HCT116 (cell line): ENCODE data around the gene GPR108. TPM values are rescaled to one million over a fixed set of nuclear protein-coding genes. Genes with fewer than 3 reads are reported as not detected.

Experiments
- ATAC-seq: fragments of 200-7000 bp; cut with Tn5 transposase; 2 replicates; pipeline ENCODE4 v1.9.1; 2020; ENCODE audit warnings: mild to moderate bottlenecking, moderate library complexity
- Bru-seq: library from RNA; stranded (reverse); fragments of 400-500 nt; gene quantifications from one replicate; lab custom pipeline; 2021; lab: Mats Ljungman, UMichigan
- BruChase-seq, 2 experiments: library from RNA; stranded (reverse); fragments of 400-500 nt; gene quantifications; one replicate each; lab custom pipeline; 2021; lab: Mats Ljungman, UMichigan
- BruUV-seq: library from RNA; stranded (reverse); fragments of 400-500 nt; replicated peaks from 2 replicates; lab custom pipeline; 2021; lab: Mats Ljungman, UMichigan
- CTCF ChIA-PET: fragments of 300-600 bp; sonication (Branson Sonifier 250); formaldehyde crosslinking; loops from one replicate; lab custom pipeline; 2021; ENCODE audit warnings: antibody characterized with exemption; lab: Charles Lee
- POLR2A ChIA-PET: fragments of 300-600, 350-600 bp; sonication (Branson Sonifier 250); formaldehyde crosslinking; loops from one replicate; lab custom pipeline; 2021; ENCODE audit warnings: antibody characterized with exemption; lab: Charles Lee
- RAD21 ChIA-PET, 2 experiments: fragments of 300-600 bp; sonication (Branson Sonifier 250); formaldehyde crosslinking; loops; one replicate each; lab custom pipeline; 2023; ENCODE audit warnings: low total read pairs in 2 of 2; ENCODE audit not compliant: uncharacterized antibody in 2 of 2, unreplicated experiment in 2 of 2, low non-redundant PET in 1 of 2; lab: Charles Lee
- DNase-seq: peaks from one replicate; pipeline ENCODE4 v3.0.0-alpha.2; 2010; ENCODE audit warnings: low read depth, low spot score
- H2AFZ ChIP-seq: fragments of 200-600 bp; shearing (Covaris generic), sonication (generic); 2 replicates; pipeline ENCODE4 v1.6.1; 2017; ENCODE audit warnings: low read depth, mixed run types, mixed read lengths, antibody characterized with exemption, low read length; ENCODE audit not compliant: poor library complexity, severe bottlenecking
- H3K27ac ChIP-seq: 2 replicates; pipeline ENCODE4 v1.5.1; 2012; ENCODE audit warnings: low read depth, low read length
- H3K27me3 ChIP-seq: fragments of 200-600 bp; sonication (generic); 2 replicates; pipeline ENCODE4 v1.6.1; 2016; ENCODE audit warnings: mixed run types, low read length, mixed read lengths; ENCODE audit not compliant: insufficient read depth
- H3K36me3 ChIP-seq, 2 experiments: fragments of 200-500 bp in 1 of 2; fragments of 200-600 bp in 1 of 2; sonication (Bioruptor generic) in 1 of 2; sonication (generic) in 1 of 2; 2 replicates each; pipeline versions ENCODE4 v1.5.1 to v1.6.1; 2014 to 2016; ENCODE audit warnings: low read length in 2 of 2, inconsistent platforms in 1 of 2, mixed read lengths in 1 of 2, mixed run types in 1 of 2; ENCODE audit not compliant: insufficient read depth in 2 of 2, control insufficient read depth in 1 of 2
- H3K4me1 ChIP-seq, 2 experiments: fragments of 200-600 bp in 1 of 2; sonication (generic) in 1 of 2; 2 replicates each; pipeline versions ENCODE4 v1.5.1 to v1.6.1; 2012 to 2017; ENCODE audit warnings: low read length in 2 of 2, inconsistent platforms in 1 of 2, mild to moderate bottlenecking in 1 of 2, mixed read lengths in 1 of 2, mixed run types in 1 of 2, moderate library complexity in 1 of 2; ENCODE audit not compliant: insufficient read depth in 2 of 2, control insufficient read depth in 1 of 2
- H3K4me2 ChIP-seq: fragments of 200-600 bp; sonication (generic); 2 replicates; pipeline ENCODE4 v1.6.1; 2017; ENCODE audit warnings: mixed run types, low read length, mixed read lengths
- H3K4me3 ChIP-seq, 2 experiments: fragments of 200-600 bp in 1 of 2; sonication (generic) in 1 of 2; replicated peaks in 1 of 2; 2 replicates each; pipeline ENCODE4 v1.5.1; 2011 to 2016; ENCODE audit warnings: low read length in 2 of 2, control low read depth in 1 of 2, low read depth in 1 of 2, mild to moderate bottlenecking in 1 of 2, mixed read lengths in 1 of 2, mixed run types in 1 of 2
- H3K79me2 ChIP-seq: fragments of 200-600 bp; sonication (generic); 2 replicates; pipeline ENCODE4 v1.6.1; 2017; ENCODE audit warnings: mild to moderate bottlenecking, mixed run types, low read length, moderate library complexity, mixed read lengths; ENCODE audit not compliant: insufficient read depth
- H3K9ac ChIP-seq: fragments of 200-600 bp; sonication (generic); 2 replicates; pipeline ENCODE4 v1.6.1; 2016; ENCODE audit warnings: low read length, mixed read lengths
- H3K9me2 ChIP-seq: fragments of 200-600 bp; sonication (generic), shearing (Covaris generic); 2 replicates; pipeline ENCODE4 v1.6.1; 2017; ENCODE audit warnings: mixed run types, mild to moderate bottlenecking, moderate library complexity; ENCODE audit not compliant: insufficient read depth
- H3K9me3 ChIP-seq, 2 experiments: fragments of 200-500 bp in 1 of 2; fragments of 200-600 bp in 1 of 2; sonication (Bioruptor generic) in 1 of 2; sonication (generic) in 1 of 2; 2 replicates each; pipeline ENCODE4 v1.6.1; 2014 to 2017; ENCODE audit warnings: low read length in 2 of 2, mixed read lengths in 2 of 2, inconsistent platforms in 1 of 2, low read depth in 1 of 2, mild to moderate bottlenecking in 1 of 2, mixed run types in 1 of 2, moderate library complexity in 1 of 2; ENCODE audit not compliant: control insufficient read depth in 1 of 2, insufficient read depth in 1 of 2
- H4K20me1 ChIP-seq: fragments of 200-600 bp; sonication (generic), shearing (Covaris generic); 2 replicates; pipeline ENCODE4 v1.6.1; 2017; ENCODE audit warnings: mixed run types, mild to moderate bottlenecking, moderate library complexity; ENCODE audit not compliant: insufficient read depth
- EGR1 ChIP-seq: IDR thresholded peaks from 2 replicates; pipeline ENCODE4 v1.6.1; 2012; ENCODE audit warnings: low read depth
- ELF1 ChIP-seq: IDR thresholded peaks from 2 replicates; pipeline ENCODE4 v1.6.1; 2012; ENCODE audit warnings: low read depth, borderline replicate concordance
- EZH2phosphoT487 ChIP-seq: fragments of 200-600 bp; IDR thresholded peaks from 2 replicates; pipeline ENCODE4 v1.6.1; 2018; ENCODE audit warnings: antibody characterized with exemption, borderline replicate concordance
- FOSL1 ChIP-seq: IDR thresholded peaks from 2 replicates; pipeline ENCODE4 v1.6.1; 2012; ENCODE audit warnings: low read depth
- POLR2AphosphoS5 ChIP-seq: IDR thresholded peaks from 2 replicates; pipeline ENCODE4 v1.6.1; 2011; ENCODE audit warnings: mild to moderate bottlenecking, low read depth, low read length, moderate library complexity
- RAD21 ChIP-seq: IDR thresholded peaks from 2 replicates; pipeline ENCODE4 v1.6.1; 2012; ENCODE audit warnings: low read depth, mild to moderate bottlenecking
- REST ChIP-seq: IDR thresholded peaks from 2 replicates; pipeline ENCODE4 v1.6.1; 2012; ENCODE audit warnings: low read depth
- SRF ChIP-seq: IDR thresholded peaks from 2 replicates; pipeline ENCODE4 v1.6.1; 2012; ENCODE audit warnings: low read depth
- TCF7L2 ChIP-seq: IDR thresholded peaks from 2 replicates; pipeline ENCODE4 v1.7.0; 2011; ENCODE audit warnings: borderline replicate concordance, inconsistent platforms; ENCODE audit not compliant: insufficient read depth, insufficient read length; ENCODE audit errors: extremely low read depth
- YY1 ChIP-seq: IDR thresholded peaks from 2 replicates; pipeline ENCODE4 v1.6.1; 2011; ENCODE audit warnings: low read length, low read depth, moderate library complexity, mild to moderate bottlenecking; ENCODE audit not compliant: insufficient replicate concordance; ENCODE audit errors: extremely low read depth
- ZFX ChIP-seq: fragments of 450-650 bp; IDR thresholded peaks from 2 replicates; pipeline ENCODE4 v1.6.1; 2017
- ZNF274 ChIP-seq: fragments of 200-500 bp; sonication (Bioruptor generic); IDR thresholded peaks from 2 replicates; pipeline ENCODE4 v1.6.1; 2014; ENCODE audit warnings: mild to moderate bottlenecking, low read depth, low read length, inconsistent platforms
- intact Hi-C: fragments of 100-400 bp; cut with micrococcal nuclease; formaldehyde crosslinking; loops from 2 replicates; pipeline ENCODE4 v1.10.0; 2022
- long read RNA-seq: library from polyadenylated mRNA; unstranded; transcript quantifications from one replicate; pipeline ENCODE4 v2.0.0, GENCODE V29; 2021; ENCODE audit not compliant: unreplicated experiment
- polyA plus RNA-seq: library from polyadenylated mRNA; unstranded; fragments of >200 nt; gene quantifications from 2 replicates; pipeline ENCODE4 v1.2.1, GENCODE V29; 2012; ENCODE audit warnings: missing spikeins
- total RNA-seq: library from RNA; stranded (reverse); gene quantifications from one replicate; pipeline ENCODE4 v1.2.1, GENCODE V29; 2021; ENCODE audit not compliant: unreplicated experiment
- TF ChIP-seq, protein P1 (sequence below): IDR thresholded peaks from 2 replicates; pipeline ENCODE4 v1.6.1; 2012

The GPR108 gene
- 75.0 TPM for total RNA-seq
- 89.6 and 104 TPM in 2 replicates for polyA plus RNA-seq
- percentile 59 among the genes with signal in this experiment for Bru-seq, nascent RNA
- BruChase-seq, experiment 1, labeled RNA remaining after a 6-hour chase, result percentile 87 among the genes with signal in this experiment
- BruChase-seq, experiment 2, labeled RNA remaining after a 2-hour chase, result percentile 81 among the genes with signal in this experiment
- long read RNA-seq, transcript GPR108-202 (18 exons, 2,009 nt), result minor isoform, 19 of 127 reads
- long read RNA-seq, transcript GPR108-201 (18 exons, 2,057 nt), result major isoform, 46 of 127 reads
- long read RNA-seq, partial matches to known transcripts, result 26 of 127 reads
- long read RNA-seq, other reads (novel, unspliced or antisense), result 31 of 127 reads

GRCh38 chr19:6737284-6737872, at the start of gene GPR108:
Gene GPR108 (minus strand): TSS chr19:6737580. CDS start chr19:6737576, 4 bp downstream.
- peaks cover 32 to 44% of the 10 kb centered on the region in 2 experiments for H3K4me1 ChIP-seq
- H3K9me2 ChIP-seq, result no peaks in the 10 kb centered on the region
- H3K4me2 ChIP-seq, result peak within 1 kb of the TSS; percentile 95
- ATAC-seq (peak; percentile 72), DNase-seq (peak; percentile 100)
- H3K27me3 ChIP-seq, result no peaks in the 10 kb centered on the region
- intact Hi-C loops, result loop anchor here (5.0 kb wide), 1 partner anchor 365 kb away; the partner anchor contains the start of gene ALKBH7
- peak within 1 kb of the TSS; percentile 99 for H3K4me3 ChIP-seq
- H3K36me3 ChIP-seq, result peaks cover 4 to 9% of the 10 kb centered on the region in 2 experiments; a peak in 3 of 4 replicates
- H2AFZ ChIP-seq, result no peak within 1 kb of the TSS
- TF ChIP-seq SRF (no peak), FOSL1 (no peak), EZH2phosphoT487 (no peak), REST (no peak), RAD21 (no peak), YY1 (no peak), ZFX (no peak), ZNF274 (no peak), ELF1 (no peak), TCF7L2 (peak; percentile 77), POLR2AphosphoS5 (peak; percentile 65), EGR1 (no peak)
- TF ChIP-seq, protein P1, sequence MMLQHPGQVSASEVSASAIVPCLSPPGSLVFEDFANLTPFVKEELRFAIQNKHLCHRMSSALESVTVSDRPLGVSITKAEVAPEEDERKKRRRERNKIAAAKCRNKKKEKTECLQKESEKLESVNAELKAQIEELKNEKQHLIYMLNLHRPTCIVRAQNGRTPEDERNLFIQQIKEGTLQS, result no peak
- BruUV-seq, result no TSS peak
- POLR2A ChIA-PET, result interaction anchor here (0.7 to 3.1 kb wide), 6 partner anchors 16 to 221 kb away, joined by 3 to 13 read pairs (median 6); partner anchors contain the start of genes SH2D3A and TNFSF9
- peak within 1 kb of the TSS; percentile 86 for H3K9ac ChIP-seq
- no peaks in the 10 kb centered on the region for H4K20me1 ChIP-seq
- RAD21 ChIA-PET, result interaction anchor here (0.6 to 2.3 kb wide), 6 partner anchors 15 to 126 kb away, joined by 3 to 16 read pairs (median 6); no protein-coding TSS in a partner anchor
- CTCF ChIA-PET, result interaction anchor here (0.7 to 3.9 kb wide), 7 partner anchors 11 to 221 kb away, joined by 3 to 91 read pairs (median 4); no protein-coding TSS in a partner anchor
- peak within 1 kb of the TSS; percentile 87 for H3K27ac ChIP-seq
- H3K79me2 ChIP-seq, result peaks cover 45% of the 10 kb centered on the region
- H3K9me3 ChIP-seq, result no peaks in the 10 kb centered on the region
